ENCODE data around the gene UBC.
"Not testable (repeated sequence)": the region's sequence is repeated elsewhere in the genome, so short reads cannot be mapped to it uniquely, and the experiment has no call there.

Gene UBC

DNA sequence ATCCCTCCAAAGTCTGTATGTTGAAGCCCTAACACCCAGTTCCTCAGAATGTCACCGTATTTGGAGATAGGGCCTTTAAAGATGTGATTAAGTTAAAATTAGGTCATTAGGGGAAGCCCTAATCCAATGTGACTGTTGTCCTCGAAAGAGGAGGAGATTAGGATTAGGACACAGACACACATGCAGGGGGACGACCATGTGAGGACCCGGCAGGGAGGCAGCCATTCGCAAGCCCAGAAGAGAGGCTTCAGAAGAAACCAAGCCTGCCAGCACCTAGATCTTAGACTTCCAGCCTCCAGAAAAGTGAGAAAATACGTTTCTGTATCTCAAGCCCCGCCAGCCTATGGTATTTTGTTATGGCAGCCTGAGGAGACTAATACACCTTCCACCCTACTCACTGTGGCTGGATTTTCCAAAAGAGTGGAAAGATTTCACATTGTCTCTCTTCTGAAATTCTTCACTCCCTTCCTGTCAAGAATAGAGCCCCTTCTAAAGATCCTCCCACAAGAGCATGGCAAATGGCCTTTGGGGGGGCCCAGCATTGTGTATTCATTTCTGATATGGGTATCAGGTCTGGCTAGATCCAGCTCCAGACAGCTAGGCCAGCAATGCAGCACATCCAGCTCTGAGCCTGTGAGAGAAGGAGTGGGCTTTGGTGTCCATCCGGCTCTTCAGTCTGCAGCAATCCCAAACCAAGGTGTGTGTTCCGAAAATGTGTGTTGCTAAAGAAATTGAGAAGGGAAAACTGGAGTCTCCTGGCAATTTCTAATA, 15.4 kb upstream of the UBC start:
- no peak for DNase-seq

DNA sequence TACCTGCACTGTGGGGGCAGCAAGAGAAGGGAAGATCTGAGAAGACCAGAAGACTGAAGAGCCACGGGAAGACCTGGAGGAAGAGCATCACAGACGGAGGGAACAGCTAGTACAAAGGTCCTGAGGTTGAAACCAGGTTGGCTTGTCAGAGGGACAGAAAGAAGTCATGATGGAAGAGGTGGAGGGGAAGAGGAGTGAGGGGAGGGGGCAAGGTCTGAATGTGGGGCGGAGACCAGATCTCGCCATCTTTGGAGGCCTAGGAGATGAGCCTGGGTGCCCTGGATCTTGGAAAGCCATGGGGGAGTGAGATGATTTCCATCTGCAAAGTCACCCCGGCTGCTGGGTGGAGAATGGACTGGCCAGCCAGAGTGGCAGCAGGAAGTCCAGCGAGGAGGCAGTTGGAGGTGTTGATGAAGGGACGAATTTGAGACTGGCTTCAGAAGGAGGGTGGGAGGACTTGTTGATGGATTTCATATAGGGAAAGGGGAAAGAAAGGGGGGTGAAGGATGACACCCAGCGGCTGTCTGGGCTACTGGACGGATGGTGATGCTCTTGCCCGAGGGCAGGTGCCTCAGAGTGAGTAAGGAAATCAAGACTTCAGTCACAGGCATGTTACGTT, 14.6 kb upstream of the UBC start:
- DNase-seq: no peak

DNA sequence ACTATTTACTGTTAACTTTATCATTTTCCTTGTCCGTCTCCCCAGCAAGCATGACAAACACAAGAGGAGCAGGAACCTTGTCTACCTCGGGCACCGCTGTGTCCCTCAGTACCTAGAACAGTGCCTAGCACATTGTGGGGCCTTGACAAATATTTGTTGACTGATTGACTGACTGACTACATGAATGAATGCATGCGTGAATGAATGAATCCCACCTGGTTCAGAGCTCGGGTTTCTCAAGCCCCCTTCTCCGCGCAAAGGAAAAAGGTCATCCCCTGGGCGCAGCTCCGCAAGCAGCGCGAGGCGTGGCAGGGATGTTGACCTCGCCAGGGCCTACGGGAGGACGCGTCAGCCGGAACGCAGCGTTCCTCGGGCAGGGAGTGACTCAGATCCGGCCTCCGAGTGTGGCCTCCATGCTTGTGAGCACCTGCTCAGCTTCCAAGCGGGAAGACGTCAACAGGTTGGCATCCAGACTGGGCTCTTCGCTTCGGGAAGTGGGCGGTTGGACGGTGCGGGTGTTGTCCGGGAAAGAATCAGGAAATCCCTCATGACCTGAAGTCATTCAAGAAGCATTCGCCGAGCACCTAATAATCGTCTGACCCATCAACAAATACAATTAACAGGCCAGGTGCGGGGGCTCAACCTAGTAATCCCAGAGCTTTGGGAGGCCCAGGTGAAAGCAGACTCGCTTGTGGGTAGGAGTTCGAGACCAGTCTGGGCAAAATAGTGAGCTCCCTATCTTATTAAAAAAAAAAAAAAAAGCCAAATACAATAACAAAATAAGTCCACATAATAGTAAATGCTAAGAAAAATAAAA, 13.9 kb upstream of the UBC start:
- peak in 1 of 2 donors; percentile 57 for DNase-seq

DNA sequence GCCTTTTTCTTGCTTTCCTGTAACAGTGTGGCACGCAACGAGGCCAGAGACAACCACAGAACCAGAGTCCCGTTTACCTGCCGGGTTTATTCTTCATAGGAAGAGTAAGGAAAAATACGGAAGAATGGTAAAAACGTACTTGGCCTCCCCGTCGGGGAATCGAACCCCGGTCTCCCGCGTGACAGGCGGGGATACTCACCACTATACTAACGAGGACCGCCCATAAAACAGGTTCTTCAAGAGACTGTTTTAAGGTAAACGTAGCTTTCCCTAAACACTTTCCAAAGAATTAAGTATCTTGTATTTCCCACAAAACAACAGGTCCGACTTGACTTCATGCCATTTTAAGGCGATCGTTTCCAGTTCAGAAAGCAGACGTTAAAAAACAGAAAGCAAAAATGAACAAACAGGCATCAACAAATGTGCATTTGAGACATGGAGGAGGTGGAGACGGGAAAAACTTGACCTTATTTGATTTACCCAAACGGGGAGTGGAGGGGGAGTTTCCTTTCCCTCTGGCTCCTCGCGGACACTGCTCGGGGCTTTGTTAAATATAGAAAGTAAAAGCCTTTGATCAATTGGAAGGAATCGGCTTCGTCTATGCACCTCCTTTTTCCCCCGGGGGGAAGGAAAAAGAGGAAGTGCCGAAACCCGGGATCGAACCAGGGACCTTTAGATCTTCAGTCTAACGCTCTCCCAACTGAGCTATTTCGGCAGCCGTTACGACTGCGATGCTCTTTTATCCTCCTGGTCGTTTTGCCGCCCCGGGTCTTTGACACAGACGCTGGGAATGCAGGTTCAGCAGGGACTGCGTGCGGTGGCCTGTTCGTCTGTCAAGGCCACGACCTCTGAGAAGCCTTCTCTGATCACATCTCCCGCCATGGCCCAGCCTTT, 13.0 kb upstream of the UBC start:
- DNase-seq: peak; percentile 96

DNA sequence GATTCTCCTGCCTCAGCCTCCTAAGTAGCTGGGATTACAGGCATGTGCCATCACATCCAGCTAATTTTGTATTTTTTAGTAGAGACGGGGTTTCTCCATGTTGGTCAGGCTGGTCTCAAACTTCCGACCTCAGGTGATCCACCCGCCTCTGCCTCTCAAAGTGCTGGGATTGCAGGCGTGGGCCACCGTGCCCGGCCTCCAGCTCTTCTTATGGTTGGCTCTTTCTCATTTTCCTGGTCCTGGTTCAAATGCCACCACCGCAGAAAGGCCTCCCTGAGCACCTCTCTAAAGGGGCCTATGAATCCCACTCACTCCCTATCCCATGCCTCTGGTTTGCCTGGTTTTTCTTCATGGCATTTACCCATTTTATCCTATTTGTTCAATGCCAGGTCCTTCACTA, 11.3 kb upstream of the UBC start:
- not testable (repeated sequence) for DNase-seq

DNA sequence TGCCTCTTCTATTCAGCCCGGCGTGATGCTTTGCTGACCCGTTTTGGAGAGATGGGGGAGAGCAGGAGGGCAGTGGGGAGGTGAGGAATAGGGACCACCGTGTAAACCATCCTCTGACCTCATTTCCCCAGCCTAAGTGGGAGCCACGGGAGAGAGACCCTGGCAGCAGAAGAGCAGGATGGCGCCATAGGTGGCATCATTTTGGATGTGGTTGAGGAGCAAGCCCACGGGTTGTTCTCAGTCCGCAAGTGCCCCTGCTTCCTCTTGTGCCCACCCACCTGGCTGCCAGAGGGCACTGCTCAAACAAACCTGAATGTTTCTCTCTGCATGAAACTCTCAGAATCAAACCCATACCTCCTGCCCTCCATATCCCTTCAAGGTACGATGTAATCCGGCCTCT, 10.7 kb upstream of the UBC start:
- no peak for DNase-seq

DNA sequence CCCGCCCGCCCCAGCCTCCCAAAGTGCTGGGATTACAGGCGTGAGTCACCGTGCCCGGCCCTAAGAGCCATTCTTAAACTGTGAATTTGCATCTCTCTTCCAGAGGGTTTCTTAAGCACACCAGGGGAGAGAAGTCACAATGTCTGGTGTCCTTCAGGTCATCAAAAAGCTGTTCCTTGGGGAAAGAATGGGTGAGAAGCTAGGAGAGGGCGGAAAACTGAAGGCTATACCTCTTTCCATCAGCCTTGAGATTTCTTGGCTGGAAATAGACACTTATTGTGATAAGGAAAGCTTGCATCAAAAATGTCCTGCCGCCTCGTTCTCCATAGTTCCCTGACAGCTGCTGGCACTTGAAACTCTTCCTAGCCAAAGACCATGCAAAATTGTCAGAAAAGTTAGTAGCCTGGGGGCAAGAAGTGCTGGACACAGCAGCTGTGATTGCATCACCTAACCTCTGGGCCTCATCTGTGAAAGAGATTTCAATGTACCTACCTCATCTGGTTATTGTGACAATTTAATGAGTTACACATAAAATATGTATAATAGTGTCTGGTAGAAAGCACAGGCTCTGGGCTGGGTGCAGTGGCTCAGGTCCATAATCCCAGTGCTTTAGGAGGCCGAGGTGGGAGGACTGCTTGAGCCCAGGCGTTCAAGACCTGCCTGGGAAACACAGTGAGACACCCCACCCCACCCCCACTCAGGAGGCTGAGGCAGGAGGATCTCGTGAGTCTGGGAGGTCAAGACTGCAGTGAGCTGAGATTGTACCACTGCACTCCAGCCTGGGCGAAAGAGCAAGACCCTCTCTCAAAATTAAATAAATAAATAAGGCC, 9.7 kb upstream of the UBC start:
- DNase-seq: no peak

DNA sequence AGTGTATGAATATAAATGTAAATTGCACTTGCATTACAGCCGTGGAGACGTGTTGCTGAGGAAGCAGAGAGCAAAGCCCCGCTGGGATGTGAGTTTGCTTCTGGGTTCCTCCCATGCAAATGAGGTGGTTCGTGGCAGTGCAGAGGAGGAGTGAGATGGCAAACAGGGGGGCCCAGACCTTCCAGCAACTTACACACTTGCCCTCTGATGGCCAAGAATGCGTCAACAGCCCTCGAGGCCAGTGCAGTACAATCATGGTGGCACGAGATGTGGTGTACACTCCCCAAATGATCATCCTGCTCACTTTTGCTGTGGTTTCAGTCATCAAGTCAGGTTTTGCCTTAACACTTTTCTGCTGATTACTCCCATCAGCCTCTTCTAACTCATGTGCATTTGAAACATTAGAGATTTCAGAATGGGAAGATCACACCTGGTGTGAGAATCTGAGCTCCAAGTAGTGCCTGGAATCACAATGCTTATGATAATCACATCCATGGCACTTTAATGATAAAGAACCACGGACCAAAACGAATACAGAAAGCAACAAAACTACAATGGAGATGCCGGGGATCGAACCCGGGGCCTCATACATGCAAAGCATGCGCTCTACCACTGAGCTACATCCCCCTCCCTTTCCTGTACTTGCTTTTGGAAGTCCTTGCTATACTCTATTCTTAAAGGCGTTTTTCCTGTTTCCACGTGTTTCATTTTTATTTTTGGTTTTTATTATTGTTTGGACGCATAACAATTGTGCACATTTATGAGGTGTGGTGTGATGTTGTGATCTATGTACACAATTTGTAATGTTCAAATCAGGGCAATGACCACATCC, 7.0 kb upstream of the UBC start:
- DNase-seq: peak; percentile 82 to 85

DNA sequence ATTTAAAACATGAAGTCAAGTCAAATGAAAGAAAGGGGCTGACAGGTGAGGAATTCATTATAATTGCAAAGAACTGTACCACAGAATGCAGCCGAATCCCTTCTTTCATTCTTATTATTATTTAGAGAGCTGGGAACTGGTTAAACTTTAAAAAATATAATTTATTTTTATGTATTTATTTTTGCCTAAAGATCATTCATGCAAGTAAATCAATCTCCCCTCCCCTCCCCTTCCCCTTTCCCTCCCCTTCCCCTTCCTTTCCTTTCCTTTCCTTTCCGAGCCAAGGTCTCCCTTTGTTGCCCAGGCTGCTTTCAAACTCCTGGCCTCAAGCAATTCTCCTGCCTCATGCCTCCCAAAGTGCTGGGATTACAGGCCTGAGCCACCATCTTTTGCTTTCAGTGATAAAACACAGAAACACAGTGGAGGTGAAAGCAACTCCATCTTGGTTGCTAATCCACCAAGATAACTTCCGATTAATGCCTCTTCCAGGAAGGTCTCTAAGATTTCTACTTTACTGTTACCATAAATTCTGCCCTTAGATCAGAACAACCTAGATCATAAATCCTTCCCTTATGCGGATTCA, 6.0 kb upstream of the UBC start:
- DNase-seq: no peak

DNA sequence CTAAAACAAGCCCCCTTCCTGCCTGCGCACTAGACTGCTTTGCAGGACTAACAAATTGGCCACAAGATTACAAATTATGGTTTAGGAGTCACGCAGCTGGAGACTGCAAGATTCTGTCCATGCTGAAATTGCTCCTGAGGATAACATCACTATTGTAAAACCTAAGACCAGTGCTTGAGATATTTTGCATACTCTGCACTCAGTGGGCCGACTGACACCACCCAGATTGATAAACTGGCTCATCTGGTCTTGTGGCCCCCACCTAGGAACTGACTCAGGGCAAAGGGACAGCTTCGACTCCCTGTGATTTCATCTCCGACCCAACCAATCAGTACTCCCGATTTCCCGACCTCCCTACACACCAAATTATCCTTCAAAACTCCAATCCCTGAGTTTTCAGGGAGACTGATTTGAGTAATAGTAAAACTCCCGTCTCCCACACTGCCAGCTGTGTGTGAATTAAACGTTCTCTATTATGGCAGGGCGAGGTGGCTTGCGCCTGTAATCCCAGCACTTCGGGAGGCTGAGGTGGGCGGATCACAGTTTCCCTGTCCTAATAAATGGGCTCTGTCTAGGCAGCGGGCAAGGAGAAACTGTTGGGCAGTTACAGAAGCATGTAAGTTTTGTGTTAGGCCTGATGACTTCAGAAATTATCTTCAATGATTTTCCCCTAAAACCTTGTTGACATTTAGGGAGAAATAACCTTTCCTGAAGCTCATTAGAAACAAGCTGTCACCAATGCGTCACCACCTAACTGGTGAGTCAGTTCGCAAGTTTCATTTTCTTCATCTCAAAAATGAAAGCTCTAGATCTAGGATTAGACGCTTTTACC, 5.3 kb upstream of the UBC start:
- DNase-seq: peak; percentile 44 to 57

DNA sequence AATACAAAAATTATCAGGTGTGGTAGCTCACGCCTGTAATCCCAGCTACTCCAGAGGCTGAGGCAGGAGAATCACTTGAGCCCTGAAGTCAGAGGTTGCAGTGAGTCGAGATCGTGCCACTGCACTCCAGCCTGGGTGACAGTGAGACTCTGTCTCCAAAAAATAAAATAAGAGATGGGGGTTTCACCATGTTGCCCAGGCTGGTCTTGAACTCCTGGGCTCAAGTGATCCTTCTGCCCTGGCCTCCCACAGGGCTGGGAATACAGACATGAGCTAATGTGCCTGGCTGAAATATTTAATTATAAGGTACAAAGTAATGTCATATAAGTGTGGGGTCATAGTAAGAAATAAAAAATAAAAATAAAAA, 4.2 kb upstream of the UBC start:
- DNase-seq: not testable (repeated sequence)

DNA sequence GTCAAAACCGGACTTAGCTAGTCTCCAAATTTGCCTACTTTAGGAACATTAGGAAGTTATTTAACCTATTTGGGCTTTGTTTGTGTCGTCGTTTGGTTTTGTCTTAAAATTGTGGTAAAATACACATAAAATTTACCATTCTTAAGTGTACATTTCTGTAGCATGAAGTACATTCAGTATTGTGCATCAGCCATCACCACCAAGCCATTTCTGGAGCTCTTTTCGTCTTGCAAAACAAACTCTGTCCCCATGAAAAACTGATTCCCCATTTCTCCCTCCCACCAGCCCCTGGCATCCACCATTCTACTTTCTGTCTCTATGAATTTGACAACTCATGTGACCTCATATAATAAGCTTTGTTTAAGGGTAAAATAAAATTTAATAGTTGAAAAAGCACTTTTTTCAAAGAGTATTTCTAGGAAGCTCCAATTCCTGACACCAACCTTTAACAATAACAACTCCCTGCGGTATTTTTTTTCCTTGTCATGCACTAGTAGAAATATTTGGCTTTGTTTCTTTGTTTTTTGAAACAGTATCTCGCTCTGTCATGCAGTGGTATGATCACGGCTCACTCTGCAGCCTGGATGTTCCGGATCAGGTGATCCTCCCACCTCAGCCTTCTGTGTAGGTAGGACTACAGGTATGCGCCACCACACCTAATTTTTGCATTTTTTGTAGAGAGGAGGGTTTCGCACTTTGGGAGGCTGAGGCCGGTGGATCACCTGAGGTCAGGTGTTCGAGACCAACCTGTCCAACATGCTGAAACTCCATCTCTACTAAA, 3.6 kb upstream of the UBC start:
- no peak for DNase-seq

DNA sequence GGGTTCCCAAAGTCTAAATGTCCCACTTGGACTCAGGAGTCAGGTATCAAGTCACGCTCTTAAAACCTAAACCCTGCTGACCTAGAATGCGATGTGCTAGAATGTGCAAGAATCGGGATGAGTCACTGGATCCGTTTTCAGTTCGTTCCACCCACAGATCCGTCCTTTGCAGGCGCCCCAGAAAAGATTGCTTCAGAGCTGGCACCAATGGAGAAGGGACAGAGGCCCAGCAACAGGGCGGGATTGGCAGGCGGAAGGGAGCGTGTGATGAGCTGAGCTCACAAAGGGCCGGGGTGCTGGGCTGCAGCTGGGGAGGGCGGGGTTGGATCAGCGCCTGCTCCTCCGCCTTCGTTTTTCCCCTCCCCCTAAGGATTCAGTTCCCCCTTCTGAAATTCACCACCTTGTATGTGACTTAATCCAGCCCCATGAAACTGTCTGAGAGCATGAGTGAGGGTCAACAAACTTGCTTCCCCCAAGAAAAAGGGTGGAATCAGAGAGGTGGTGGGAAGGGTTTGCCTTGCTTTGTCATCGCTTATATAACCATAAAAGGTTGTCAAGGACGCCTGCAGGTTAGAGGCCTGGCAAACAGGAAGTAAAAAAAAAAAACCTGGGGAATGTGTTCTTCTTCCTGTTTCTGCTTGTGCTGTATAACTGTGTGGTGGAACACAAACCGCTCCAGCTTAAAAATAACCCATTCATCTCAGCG, 2.8 kb upstream of the UBC start:
- peak; percentile 90 to 91 for DNase-seq

DNA sequence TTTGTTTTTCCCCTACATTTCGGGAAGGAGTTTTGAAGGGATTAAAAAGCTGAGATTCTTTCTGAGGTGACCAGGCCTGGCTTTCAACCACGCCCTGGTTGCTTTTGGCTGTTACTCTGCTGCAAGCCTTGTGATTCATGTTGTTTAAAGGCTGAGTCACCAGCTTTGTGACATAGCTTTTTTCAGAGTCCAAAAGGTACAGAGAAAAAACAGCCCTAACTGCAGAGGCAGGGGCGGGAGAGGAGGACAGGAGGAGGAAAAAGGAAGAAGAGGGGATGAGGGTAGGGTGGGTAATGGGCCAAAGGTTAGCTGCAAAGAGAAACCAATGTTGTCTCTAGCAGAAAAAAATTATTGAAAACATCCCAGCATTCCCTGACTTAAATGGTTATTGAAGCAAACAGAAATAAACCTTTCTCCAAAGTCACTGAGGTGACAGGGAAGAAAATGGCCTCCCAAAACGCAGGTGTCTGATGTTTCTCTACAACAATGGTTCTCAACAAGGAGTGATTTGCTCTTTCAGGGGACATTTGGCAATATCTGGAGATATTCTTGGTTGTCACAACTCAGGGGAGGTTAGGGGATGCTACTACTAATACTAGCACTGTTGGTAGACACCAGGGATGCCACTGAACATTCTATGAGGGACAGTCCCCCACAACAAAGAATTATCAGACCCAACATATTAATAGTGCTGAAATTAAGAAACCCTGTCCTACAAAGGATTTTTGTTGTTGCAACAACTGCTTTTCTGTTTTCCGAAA, 2.1 kb upstream of the UBC start:
- peak; percentile 51 to 62 for DNase-seq

DNA sequence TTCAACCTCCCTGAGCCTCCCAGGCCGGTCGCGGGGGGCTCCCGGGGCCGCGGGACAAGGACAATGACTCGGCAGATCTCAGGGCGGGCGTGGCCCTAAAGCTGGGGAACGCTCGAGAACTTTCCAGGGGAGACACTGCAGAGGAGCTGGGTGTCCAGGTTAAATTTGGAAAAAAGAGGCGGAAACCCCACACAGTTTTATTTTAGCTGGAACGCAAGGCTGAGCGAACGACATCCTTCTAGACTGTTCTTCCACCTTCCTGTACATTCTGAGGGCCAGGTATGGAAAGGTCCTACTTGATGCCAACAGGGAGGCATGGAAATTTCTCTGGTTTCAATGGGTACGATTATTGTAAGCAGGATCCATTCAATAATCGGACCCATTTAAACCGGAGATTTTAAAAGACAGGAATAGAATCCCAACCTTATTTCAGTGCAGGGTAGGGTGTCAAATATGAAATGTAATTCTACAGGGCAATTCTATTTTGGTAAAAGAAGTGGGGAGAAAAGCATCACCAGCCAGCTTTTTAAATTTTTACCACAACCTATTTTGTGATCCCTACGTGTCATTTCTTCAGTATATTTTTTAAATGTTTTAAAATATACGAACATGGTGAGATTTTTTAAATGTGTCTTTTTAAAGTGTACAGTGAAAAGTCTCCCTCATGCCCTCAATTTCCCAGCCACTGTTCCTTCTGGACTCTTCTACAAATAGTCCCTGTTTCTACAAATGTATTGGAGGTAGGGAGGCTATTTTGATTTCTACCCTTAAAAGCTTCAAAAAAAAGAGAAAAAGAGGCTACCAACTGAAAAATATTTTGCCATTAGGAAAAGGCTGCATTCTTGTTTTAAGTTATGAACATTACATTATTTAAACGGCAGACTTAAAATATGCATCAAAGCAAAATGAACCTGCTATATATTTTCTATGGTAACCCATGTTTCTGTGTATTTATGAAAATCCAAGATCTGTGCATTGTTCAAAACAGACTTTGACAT, 1.1 kb upstream of the UBC start:
- peak in 1 of 2 donors; percentile 58 for DNase-seq
